ENCODE results near the gene THADA.

- TF ChIP-seq CTCF (IDR thresholded peaks at IDR 0.05) (no peak), POLR2A (IDR thresholded peaks at IDR 0.05) (no peak)
Measured at GRCh38 chr2:43276962-43277391, 318.9 kb downstream of the THADA start.
